HG03175 (cell line): ENCODE results near the gene RDH16.
"Not testable (repeated sequence)": the region's sequence is repeated elsewhere in the genome, so short reads cannot be mapped to it uniquely, and the experiment has no call there.

Source experiments
- ATAC-seq: cut with Tn5 transposase; IDR thresholded peaks from one replicate; pipeline ENCODE4 v1.9.1; 2021; ENCODE audit warnings: mild to moderate bottlenecking, moderate library complexity; ENCODE audit not compliant: unreplicated experiment

The RDH16 gene

DNA sequence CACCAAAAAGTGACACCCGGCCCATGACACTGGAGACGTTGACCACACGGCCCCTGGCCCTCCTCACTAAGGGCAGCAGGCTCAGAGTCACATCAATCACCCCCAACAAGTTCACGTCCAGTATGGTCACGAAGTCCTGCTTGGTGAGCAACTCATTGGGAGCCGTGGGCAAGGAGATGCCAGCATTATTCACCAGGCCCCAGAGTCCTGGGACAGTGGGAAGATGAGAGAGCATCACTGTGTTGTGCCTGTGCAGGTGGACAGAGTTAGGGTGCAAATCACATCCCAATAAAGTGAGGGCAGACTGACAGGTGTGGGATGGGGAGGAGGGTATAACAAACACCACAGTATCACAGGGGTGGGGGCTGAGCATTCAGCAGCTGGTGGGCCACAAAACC lies 2.5 kb downstream of the RDH16 start:
- no peak for ATAC-seq

DNA sequence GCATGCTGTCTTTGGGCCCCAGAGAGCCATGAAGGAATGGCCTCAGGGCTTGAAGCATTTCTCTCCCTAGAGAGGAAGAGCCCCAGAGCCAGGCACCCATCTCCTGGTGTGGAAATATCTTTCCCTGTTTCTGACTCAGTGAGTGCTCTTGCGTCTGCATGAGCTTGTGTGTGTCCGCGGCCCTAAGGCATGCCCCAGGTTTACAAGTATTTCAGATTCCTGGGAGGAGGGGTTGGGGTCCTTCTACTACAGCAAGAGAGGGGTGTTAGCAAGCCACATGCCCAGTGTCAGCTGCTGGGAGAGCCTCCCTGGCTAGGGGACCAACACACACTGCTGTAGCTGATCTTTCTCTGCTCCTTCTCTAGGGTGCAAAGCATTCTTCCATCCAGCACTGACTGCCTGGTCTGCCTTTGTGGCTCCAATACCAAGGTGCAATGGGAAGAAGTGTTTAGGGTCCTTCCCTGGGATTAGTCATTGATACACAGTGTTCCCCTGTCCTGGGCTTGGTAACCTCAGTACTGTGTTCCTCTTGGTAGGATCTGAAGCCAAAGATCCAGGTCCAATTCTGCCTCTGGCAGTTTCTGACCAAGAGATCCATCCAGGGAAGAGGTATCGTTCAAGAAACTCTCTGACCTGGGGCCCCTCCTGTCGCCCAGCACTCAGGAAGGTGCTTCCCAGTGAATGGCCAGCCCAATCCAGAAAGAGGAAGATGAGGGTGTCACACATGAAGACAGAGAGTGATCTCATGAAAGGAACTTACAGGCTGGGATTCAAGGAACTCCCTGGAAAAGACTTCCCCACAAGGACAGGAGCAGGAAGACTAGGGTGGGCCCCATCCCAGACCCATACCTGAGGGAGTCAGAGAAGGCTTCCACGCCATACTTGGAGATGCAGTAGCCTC lies 3.1 kb downstream of the RDH16 start:
- ATAC-seq, result no peak

DNA sequence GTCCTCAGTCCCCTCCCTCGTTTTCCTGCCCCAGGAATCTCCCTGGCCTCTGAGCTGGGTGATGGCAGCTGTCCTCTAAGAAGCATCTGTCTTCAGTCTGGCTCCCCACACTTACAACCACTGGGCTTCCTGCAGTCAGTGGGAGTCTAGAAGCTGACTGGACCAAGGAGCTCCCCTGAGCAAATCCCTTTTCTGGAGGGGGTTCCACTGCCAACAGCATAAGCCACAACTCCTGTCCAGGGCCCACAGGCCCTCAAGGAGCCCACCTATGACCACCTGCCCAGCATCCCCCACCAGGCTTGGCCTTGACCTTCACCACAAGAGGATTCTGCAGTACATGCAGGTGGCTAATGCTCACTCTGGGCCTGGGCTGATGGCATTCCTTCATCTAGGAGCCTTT lies 4.1 kb downstream of the RDH16 start:
- ATAC-seq, result no peak

DNA sequence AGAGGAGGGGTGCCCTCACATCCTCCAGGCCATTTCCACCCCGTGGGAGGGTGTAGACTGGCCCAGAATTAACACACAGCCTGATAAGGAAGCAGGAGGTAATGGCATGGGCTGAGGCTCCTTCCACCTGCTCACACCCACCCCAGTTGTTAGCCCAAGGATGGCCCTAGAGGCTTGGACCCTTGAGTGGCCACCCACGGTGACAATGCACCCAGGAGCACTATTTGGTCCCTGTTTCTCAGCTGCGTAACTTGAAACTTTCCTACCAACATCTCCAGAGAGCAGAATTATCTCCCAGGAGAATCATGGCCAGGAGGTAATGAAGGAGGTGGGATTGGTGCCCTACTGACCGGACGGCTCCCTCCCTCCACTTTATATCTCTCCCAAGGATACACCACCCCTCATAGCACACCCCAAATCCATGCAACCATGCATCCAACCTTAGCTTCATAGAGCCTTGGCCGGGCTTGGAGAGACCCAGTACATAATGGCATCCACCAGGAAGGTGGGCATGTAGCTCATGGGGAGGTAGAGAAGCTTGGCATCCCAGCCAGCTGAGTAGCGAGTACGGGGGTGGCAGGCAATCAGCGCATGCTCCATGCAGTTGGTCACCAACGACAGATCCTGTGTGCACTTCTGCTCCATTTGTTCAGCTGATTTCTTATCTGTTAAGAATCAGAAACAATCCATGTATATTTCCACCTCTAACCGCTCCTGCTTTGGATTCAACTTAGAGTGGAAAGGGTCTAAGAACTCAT lies 5.6 kb downstream of the RDH16 start:
- ATAC-seq, result no peak

DNA sequence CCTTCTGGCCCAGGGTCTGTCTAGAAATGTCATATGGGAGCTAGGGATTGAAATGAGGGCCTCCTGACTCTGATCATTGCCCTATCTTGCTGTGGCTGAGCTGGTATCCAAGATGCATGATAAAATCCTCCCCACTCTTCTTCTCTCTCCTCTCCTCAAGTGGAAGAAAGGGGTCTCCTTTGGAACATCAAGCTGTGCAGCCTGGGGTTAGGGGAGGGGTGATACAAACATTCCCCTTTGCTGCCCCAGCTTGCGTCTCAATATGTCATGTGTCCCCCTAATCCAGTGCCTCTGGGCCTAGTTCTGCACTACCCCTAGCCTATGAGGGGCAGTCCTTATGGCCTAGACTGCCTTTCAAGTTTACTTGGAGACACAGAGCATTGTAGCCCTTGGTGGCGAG lies 8.5 kb downstream of the RDH16 start:
- no peak for ATAC-seq

DNA sequence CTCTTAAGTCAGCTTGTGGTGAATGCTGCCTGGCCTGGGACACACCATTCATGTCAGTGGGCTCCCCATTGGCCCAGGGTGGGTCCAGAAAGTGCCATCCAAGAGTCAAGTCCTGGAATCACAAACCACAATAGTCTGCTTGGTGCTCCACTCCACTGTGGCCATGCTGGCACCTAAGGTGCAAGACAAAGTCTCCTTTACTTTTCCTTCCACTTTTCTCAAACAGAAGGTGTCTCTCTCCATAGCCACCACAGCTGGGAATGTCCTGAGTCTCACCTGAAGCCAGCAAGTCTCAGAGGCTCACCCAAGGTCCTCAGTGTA lies 9.0 kb downstream of the RDH16 start:
- ATAC-seq, result no peak

DNA sequence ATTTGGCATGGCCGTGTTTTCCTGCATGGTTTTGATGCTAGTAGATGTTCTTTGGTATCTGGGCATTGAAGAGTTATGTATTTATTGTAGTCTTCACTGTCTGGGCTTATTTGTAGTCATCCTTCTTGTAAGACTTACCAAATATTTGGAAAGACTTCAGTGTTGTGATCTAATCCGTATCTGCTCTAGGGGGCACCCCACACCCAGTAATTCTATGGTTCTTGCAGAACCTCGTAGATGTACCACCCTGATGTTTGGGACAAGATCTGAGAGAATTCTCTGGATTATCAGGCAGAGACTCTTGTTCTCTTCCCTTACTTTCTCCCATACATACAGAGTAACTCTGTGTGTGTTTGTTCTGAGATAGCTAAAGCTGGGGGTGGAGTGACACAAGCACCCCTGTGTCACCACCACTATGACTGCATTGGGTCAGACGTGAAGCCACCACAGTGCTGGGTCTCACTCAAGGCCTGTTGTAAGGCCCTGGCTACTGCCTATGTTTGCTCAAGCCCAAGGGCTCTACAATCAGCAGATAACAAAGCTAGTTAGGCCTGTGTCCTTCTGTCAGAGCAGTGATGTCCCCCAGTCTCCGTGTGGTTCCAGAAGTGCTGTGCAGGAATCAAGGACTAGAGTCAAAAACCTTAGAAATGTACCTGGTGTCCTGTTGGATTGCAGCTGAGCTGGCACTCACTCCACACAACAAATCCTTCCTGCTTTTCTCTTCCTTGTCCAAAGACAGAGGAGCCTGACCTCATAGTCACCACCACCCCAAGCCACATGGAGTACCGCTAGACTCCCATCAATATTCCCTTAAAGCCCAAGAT lies 9.6 kb downstream of the RDH16 start:
- no peak for ATAC-seq

DNA sequence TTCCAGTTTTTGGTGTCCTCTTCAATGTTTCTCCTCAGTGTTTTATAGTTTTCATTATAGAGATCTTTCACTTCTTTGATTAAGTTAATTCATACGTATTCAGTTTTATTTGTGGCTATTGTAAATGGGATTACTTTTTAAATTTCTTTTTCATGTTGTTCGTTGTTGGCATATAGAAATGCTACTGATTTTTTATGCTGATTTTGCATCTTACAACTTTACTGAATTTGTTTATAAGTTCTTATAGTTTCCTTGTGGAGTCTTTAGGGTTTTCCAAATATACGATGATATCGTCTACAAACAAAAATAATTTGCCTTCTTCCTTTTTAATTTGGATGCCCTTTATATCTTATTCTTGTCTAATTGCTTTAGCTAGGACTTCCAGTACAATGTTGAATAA lies 13.5 kb downstream of the RDH16 start:
- no peak for ATAC-seq

DNA sequence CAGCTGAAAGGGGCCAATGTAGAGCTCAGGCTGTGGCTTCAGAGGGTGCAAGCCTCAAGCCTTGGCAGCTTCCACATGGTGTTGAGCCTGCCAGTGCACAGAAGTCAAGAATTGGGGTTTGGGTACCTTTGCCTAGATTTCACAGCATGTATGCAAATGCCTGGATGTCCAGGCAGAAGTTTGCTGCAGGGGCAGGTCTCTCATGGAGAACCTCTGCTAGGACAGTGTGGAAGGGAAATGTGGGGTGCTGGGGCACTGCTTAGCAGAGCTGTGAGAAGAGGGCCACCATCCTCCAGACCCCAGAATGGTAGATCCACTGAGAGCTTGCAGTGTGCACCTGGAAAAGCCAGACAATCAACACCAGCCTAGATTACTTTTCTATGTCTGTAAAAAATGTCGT lies 14.0 kb downstream of the RDH16 start:
- ATAC-seq, result not testable (repeated sequence)

DNA sequence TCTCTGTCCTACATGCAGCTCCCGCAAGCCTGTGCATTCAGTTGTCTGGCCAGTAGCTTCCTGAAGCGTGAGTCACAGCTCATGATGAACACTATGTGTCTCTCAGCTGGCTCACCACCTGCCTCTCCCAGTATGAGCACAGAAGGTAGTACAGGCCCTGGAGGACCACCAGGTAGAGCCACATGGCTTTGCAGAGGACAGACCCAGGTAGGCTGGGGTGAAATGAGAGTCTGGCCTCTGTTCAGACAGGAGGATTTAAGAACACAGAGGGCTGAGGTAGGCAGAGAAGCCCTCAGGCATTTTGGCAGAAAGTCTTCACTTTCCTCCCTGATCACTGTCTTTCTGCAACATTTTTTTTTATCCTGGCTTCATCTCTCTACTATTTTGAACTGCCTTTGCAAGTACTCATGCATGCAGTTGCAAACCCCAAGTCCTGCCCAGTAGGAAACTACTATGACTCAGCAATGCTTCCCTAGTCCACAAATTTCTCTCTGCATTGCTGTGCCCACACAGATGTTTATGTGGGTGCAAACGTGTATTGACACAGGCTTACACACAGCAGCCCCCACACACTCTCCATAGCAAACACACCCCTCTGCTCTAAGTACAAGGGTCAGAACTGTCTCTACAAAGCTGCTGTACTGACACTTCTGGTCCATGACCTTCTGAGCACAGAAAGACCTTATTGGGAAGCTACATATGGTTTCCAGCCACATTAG lies 15.9 kb downstream of the RDH16 start:
- peak; percentile 65 for ATAC-seq

DNA sequence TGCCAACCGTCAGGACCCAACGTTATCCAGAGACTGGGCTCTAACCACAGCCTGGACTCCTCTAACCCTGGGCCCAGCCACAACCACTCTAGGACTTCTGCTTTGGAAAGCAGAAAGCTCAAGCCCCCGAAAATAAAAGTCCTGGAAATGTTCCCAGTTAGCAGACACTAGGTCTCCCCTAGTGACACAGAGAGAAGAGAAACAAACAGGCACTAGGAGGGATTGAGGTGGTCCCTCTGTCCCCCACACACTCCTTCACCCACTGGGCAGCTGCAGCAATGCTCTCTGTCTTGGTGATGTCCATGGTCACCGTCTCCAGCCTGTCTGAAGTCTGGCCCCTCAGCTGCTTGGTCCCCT lies 16.5 kb downstream of the RDH16 start:
- ATAC-seq, result not testable (repeated sequence)

DNA sequence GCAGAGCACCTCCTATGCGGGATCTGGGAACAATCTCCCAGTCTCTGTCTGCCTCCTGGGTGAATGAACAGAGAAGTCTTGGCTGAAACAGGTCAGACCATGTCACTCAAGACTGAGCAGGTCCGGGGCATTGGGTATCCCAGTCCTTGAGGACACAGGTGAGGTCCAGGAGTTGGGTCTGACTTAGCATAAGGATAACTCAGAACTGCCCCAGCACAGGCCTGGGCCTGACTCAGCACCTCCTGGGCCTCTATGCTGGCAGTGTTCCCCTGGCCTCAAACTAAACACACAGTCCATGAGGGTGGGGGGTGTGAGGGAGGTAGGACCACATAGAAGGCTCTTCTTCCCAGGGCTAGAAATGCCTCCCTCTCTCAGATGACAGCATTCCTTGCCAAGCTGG lies 21.7 kb downstream of the RDH16 start:
- no peak for ATAC-seq

DNA sequence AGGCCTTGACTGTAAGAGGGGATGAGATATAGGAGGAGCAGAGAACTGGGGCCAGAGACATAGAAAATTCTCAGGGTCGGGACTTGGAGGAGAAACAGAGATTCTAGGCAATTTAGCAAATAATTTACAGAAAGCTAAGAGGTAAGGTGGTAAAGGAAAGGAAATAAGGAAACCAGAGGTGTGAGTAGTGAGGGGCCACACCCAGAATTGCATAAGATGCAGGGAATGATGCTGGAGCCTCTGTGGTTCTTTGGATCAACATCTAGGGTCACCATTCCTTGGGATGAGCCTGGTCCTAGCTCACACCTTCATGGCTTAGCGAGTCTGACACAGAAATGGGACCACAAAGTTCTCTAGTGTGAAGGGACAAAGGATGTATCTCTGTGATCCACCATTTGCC lies 22.3 kb downstream of the RDH16 start:
- ATAC-seq, result no peak

DNA sequence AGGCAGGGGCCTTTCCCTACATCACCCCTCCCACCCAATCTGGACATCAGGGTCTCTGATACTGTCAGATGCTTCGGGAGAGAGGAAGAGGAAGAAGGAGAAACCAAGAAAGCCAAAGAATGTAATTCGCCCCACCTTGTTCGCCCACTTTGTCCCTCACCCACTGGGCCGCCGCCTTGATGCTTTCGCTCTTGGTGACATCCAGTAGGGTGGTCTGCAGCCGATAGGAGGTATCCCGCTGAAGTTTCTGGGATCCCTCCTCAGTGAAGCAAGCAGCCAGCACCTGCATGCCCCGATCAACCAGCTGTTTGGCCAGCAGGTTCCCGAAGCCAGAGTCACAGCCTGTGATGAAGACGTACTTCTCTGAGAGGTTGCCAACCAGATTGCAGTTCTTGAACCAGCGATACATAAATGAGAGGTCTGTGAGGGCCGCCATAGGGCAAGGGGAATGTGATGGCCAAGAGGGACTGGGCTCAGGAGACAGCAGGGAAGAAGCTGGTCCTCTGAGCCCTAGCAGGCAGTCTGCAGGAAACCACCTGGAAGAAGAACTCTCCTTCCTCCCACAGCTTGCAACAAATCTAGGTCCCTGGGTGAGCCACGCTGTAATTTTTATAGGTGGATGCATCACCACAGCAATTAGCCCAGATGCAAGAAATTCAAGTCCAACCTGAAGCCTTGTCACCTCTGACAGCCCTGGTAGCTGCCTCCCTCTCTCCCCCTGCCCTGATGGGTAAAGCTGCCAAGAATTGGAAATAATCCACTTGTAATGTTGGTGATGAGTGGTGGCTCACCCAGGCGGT lies 23.4 kb downstream of the RDH16 start, which contains the start of gene SDR9C7:
SDR9C7 (minus strand) TSS at position 583 of the 800 bp plus-strand sequence; CDS start at position 436, 147 bp downstream.
- no peak for ATAC-seq

DNA sequence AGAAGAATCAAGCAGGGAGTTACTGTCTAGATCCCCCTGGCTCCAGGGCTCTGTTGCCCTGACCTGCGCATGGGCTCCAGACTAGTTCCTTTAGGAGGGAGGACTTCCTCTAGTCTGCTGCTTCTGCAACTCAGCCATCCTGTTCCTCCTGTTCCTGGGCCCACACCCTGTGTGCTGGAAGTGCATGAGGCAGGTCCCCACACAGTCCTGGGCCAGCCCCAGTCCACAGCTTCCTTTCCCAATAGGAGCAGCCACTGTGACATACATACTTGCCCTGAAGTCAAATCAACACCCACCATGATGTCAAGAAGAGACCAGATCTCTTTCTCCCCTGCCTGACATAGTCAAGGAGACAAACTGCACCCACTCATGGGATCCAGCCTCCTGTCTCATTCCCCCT lies 24.5 kb downstream of the RDH16 start:
- no peak for ATAC-seq

DNA sequence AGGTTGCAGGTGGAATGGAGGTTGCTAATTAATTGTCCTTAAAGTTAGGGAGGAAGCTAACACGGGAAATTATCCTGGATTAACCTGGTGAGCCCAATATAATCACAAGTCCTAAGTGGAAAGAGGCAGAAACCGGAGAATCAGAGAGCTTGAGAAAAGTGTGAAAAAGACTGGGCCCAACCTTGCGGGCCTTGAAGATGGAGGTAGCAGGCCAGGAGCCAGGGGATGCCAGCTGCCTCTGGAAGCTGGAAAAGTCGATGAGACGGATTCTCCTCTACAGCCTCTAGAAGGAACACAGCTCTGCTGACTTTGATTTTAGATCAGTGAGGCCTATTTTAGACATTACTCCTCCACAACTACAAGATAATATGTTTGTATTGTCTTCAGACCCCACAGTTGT lies 25.3 kb downstream of the RDH16 start:
- ATAC-seq, result no peak

DNA sequence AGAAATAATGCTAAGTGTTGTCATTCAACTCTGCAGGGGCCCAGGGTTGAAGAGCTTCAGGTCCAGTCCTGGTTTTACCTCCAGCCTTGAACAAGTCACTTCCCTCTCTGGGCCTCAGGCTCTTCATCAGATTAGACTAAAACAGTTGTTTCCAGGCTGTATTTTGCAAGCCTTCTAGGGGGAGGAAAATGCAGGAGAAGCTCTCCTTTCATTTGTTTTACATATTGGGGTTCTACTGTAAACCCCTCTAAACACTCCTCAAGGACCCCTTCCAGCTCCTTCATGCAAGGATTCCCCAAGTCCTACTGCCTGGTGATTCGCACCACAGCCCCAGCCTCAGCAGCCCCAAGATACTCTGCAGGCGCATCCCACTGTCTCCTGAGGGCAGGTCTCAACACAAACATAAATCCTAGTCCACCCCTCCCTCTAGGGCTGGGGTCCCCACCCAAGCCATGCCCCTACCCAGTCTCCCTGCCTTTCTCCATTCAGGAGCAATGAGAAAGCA lies 25.9 kb downstream of the RDH16 start:
- no peak for ATAC-seq

DNA sequence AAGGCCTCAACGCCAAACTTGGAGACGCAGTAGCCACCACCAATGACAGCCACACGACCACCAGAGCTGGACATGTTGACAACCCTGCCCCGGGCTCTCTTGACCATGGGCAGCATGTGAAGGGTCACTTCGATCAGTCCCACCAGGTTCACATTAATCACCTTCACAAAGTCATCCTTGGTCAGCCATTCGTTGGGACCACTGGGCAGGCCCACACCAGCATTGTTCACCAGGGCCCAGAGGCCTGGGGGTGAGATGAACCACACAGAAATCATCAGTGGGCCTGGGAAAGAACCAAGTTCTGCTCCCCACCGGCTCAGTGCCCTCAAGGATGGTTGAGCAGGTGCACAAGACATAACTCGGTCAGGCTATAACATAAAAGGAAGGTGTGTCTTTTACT lies 27.2 kb downstream of the RDH16 start:
- no peak for ATAC-seq

DNA sequence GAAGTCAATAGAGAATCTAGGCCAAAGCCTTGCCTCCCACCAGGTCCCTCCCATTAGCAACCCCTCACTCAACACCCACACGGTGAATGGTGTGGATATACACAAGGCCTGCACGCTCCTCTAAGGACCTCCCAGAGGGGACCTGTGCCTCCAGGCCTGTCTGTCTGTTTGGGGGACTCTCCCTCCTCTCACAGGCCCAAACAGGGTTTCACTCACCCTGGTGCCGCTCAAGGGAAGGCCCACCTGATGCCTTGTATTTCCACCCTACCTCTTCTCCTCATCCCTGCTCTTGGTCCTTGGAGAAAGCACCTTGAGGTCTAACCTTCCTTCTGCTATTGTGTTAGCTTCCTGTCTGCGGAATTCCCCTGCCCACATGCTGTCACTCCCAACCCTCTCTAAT lies 27.6 kb downstream of the RDH16 start:
- ATAC-seq, result no peak

DNA sequence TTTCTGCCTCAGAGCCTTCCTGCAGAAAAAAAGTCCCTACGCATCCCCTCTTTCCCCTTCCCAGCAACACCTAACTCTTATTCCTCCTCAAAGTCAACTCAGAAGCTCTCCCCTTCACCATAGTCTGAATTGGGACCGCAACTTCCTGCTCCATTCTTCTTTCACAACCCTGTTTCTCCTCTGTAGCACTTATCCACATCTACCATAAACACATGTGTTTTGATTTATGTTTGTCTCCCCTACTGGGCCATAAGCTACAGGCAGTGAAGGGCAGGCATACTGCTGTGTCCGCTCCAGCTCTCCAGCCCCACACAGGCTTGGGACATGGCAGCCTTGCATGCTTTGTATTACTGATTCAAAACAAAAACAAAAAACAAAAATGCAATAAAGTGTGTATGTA lies 29.1 kb downstream of the RDH16 start:
- no peak for ATAC-seq
